Transverse colon (tissue), 4 donors: ENCODE data around the gene LENG1. TPM values are rescaled to one million over a fixed set of nuclear protein-coding genes. Genes with fewer than 3 reads are reported as not detected.

Experiments used
- DNase-seq: peaks from one replicate; pipeline ENCODE4 v3.0.0-alpha.2; 2019
- H3K27ac ChIP-seq, 4 donors: fragments of 200-600 bp; sonication (generic); 2 replicates each; pipeline ENCODE4 v1.5.1; 2016 to 2018; ENCODE audit warnings: inconsistent platforms in 4 of 4
- H3K27me3 ChIP-seq: fragments of 200-600 bp; sonication (generic); 2 replicates; pipeline ENCODE4 v1.5.1; 2017; ENCODE audit warnings: inconsistent platforms
- H3K36me3 ChIP-seq, 4 donors: fragments of 200-600 bp; sonication (generic); 2 replicates each; pipeline ENCODE4 v1.5.1; 2017 to 2019; ENCODE audit warnings: inconsistent platforms in 4 of 4
- H3K4me1 ChIP-seq, 4 donors: fragments of 200-600 bp; sonication (generic); 2 replicates each; pipeline ENCODE4 v1.5.1; 2017 to 2020; ENCODE audit warnings: inconsistent platforms in 4 of 4
- H3K4me3 ChIP-seq, 4 donors: fragments of 200-600 bp; sonication (generic); 1 replicate in 1 of 4; 2 replicates in 3 of 4; pipeline versions ENCODE4 v1.5.1 to v1.6.1; 2017 to 2019; ENCODE audit warnings: inconsistent platforms in 4 of 4
- H3K9me3 ChIP-seq, 2 donors: fragments of 200-600 bp; sonication (generic); 2 replicates each; pipeline ENCODE4 v1.5.1; 2017 to 2019; ENCODE audit warnings: inconsistent platforms in 2 of 2
- CTCF ChIP-seq, 5 experiments: fragments of 200-600 bp in 3 of 5; fragments of 450-650 bp in 2 of 5; sonication (generic) in 3 of 5; IDR thresholded peaks; 1 replicate in 2 of 5; 2 replicates in 3 of 5; pipeline ENCODE4 v1.5.1; 2016 to 2017; ENCODE audit warnings: antibody characterized with exemption in 5 of 5, inconsistent platforms in 3 of 5, mild to moderate bottlenecking in 2 of 5, moderate library complexity in 1 of 5
- EP300 ChIP-seq: sonication (generic); formaldehyde crosslinking; IDR thresholded peaks from one replicate; pipeline ENCODE4 v1.6.1; 2017; ENCODE audit warnings: antibody characterized with exemption, low read depth
- POLR2A ChIP-seq: fragments of 450-650 bp; IDR thresholded peaks from one replicate; pipeline ENCODE4 v1.6.1; 2016; ENCODE audit warnings: antibody characterized with exemption, mild to moderate bottlenecking, moderate library complexity
- POLR2AphosphoS5 ChIP-seq, 3 donors: sonication (generic); formaldehyde crosslinking; IDR thresholded peaks; one replicate each; pipeline ENCODE4 v1.6.1; 2016; ENCODE audit warnings: antibody characterized with exemption in 3 of 3
- WGBS, 2 donors: methylation state at CpG; one replicate each; pipeline ENCODE4 v1.1.5; 2018; ENCODE audit warnings: low coverage in 1 of 2; 5-methylcytosine and 5-hydroxymethylcytosine counted together
- in situ Hi-C, 4 donors: fragments of 200-750 bp; cut with MboI; loops; one replicate each; pipeline versions ENCODE4 v1.15.0 to v1.15.1; 2017; ENCODE audit warnings: low sequenced_read_pairs in 3 of 4, low pct_ligation_motif_present in 1 of 4, low pct_unique_long_range_greater_than_20kb in 1 of 4
- intact Hi-C: fragments of 100-400 bp; cut with DNase I; formaldehyde crosslinking; loops from one replicate; pipeline ENCODE4 v1.15.1; 2023; ENCODE audit warnings: low total_unique reads
- total RNA-seq, 4 donors: library from RNA; depleted of rRNA; stranded (reverse); fragments of >200 nt; gene quantifications; one replicate each; pipeline ENCODE4 v1.1.0, GENCODE V29; 2016

LENG1 gene
- total RNA-seq, 4 donors from 2014 or later: 3.4 to 11.1 (median 5.8) TPM

GRCh38 chr19:54156490-54156889 is 3.0 kb downstream of the LENG1 start:
- Histone ChIP-seq H3K4me1 (peaks cover 18 to 29% (median 25%) of the 10 kb centered on the region in 4 donors), H3K27ac (no peak overlapping the region), H3K4me3 (no peak overlapping the region), H3K9me3 (no peaks in the 10 kb centered on the region), H3K27me3 (no peaks in the 10 kb centered on the region), H3K36me3 (peaks cover 0 to 62% (median 28%) of the 10 kb centered on the region in 4 donors)
- DNase-seq: no peak
- in situ Hi-C loops (no loop called here), intact Hi-C loops (no loop called here)
- WGBS, 2 donors: 60 to 85% methylated on average over 3 to 11 of the region's 11 CpGs
- TF ChIP-seq EP300 (no peak), POLR2AphosphoS5 (IDR thresholded peaks at IDR 0.05) (no peak), CTCF (IDR thresholded peaks at IDR 0.05) (no peak), POLR2A (no peak)

- Histone ChIP-seq H3K4me3 (no peak overlapping the region), H3K9me3 (no peaks in the 10 kb centered on the region), H3K27ac (no peak overlapping the region), H3K36me3 (peaks cover 0 to 66% (median 28%) of the 10 kb centered on the region in 4 donors), H3K4me1 (peaks cover 14 to 21% (median 17%) of the 10 kb centered on the region in 4 donors), H3K27me3 (no peaks in the 10 kb centered on the region)
- intact Hi-C loops (no loop called here), in situ Hi-C loops (no loop called here)
- TF ChIP-seq POLR2AphosphoS5 (IDR thresholded peaks at IDR 0.05): no peak
- no peak for TF ChIP-seq POLR2A
- TF ChIP-seq CTCF (IDR thresholded peaks at IDR 0.05): no peak
- no peak for TF ChIP-seq EP300
- no peak for DNase-seq
- WGBS, 2 donors: 82% methylated on average over 19 of the region's 19 CpGs; no CpG with 5 or more reads in 1 of the 2 donors
Measured at GRCh38 chr19:54155694-54156093, 3.8 kb downstream of the LENG1 start.

- DNase-seq: no peak
- no peaks in the 10 kb centered on the region for H3K27me3 ChIP-seq
- in situ Hi-C loops (no loop called here), intact Hi-C loops (no loop called here)
- no peaks in the 10 kb centered on the region for H3K9me3 ChIP-seq
- 68 to 92% methylated on average over 1 to 18 of the region's 18 CpGs for WGBS, 2 donors
- no peak overlapping the region for H3K4me3 ChIP-seq
- no peak overlapping the region for H3K27ac ChIP-seq
- TF ChIP-seq CTCF (IDR thresholded peaks at IDR 0.05): no peak
- no peak for TF ChIP-seq POLR2AphosphoS5 (IDR thresholded peaks at IDR 0.05)
- TF ChIP-seq POLR2A: no peak
- no peak for TF ChIP-seq EP300
- peaks cover 8 to 14% (median 10%) of the 10 kb centered on the region in 4 donors for H3K4me1 ChIP-seq
- peaks cover 0 to 71% (median 31%) of the 10 kb centered on the region in 4 donors for H3K36me3 ChIP-seq
Measured at GRCh38 chr19:54154603-54155345, 4.7 kb downstream of the LENG1 start.

GRCh38 chr19:54153731-54154326 is 5.7 kb downstream of the LENG1 start:
- Histone ChIP-seq H3K4me3 (no peak overlapping the region), H3K36me3 (peaks cover 0 to 76% (median 35%) of the 10 kb centered on the region in 4 donors), H3K27me3 (no peaks in the 10 kb centered on the region), H3K27ac (no peak overlapping the region), H3K9me3 (no peaks in the 10 kb centered on the region), H3K4me1 (peaks cover 7 to 12% (median 9%) of the 10 kb centered on the region in 4 donors)
- WGBS, 2 donors: 87% methylated on average over 9 of the region's 10 CpGs; no CpG with 5 or more reads in 1 of the 2 donors
- in situ Hi-C loops: no loop called here
- no peak for TF ChIP-seq EP300
- no peak for TF ChIP-seq POLR2AphosphoS5 (IDR thresholded peaks at IDR 0.05)
- no peak for TF ChIP-seq POLR2A
- no peak for TF ChIP-seq CTCF (IDR thresholded peaks at IDR 0.05)
- peak; percentile 7 for DNase-seq
- intact Hi-C loops: no loop called here
